Measurements from ENCODE around the gene FTL. TPM values are rescaled to one million over a fixed set of nuclear protein-coding genes. Genes with fewer than 3 reads are reported as not detected.
A peak's percentile ranks its signal among the peaks of the same experiment; 100 is the strongest.

Gene FTL
- total and polyA plus RNA-seq, 2 donors from 2014 or later: 1,841 to 17,016 TPM

DNA sequence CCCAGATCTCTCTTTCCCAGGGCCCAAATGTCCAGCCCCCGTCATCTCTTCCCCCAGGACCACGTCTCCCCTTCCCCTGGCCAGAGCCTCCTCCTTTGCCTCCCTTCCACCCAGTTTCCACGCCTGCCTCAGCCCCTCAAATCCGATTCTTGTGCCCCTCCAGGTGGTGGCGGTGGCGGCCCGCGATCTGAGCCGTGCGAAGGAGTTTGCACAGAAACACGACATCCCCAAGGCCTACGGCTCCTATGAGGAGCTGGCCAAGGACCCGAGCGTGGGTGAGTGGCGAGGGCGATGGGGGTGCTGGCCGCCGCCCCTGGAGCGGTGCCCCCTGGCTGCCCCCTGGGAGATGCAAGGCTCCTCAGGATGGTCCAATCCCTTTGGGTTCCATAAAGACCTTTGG, 30.3 kb upstream of the FTL start:
- no peak for FAIRE-seq

DNA sequence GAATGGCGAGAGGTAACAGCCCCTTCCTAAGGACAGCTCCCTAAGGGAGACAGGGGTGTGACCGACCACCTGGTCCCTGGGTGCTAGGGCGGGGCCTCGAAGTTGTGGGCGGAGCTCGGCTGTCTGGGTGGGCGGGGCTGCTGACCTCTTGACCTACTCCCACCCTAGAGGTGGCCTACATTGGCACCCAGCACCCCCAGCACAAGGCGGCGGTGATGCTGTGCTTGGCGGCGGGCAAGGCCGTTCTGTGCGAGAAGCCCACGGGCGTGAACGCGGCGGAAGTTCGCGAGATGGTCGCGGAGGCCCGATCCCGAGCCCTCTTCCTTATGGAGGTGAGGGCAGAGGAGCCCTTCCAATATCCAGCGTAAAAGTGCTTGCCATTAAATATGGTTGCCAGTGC, 29.2 kb upstream of the FTL start:
- no peaks in the 10 kb centered on the region for H3K36me3 ChIP-seq (ENCODE audit: control insufficient read depth in 2 of 3, insufficient read depth in 3 of 3, low read length in 3 of 3)
- DNase-seq: peak in 2 of 5 donors; percentile 57 to 75
- H3K4me3 ChIP-seq (ENCODE audit: low read length in 3 of 3): no peak overlapping the region
- no peak overlapping the region for H3K9ac ChIP-seq (ENCODE audit: low read length in 3 of 3)
- no peaks in the 10 kb centered on the region for H3K27me3 ChIP-seq (ENCODE audit: control insufficient read depth, insufficient read depth, low read length)
- no peak for FAIRE-seq
- peaks cover 0 to 5% (median 0%) of the 10 kb centered on the region in 3 donors for H3K4me1 ChIP-seq (ENCODE audit: control insufficient read depth in 2 of 3, insufficient read depth in 2 of 3, low read depth in 1 of 3, low read length in 3 of 3)
- intact Hi-C loops (cut with DNase I): no loop called here
- H3K9me3 ChIP-seq (ENCODE audit: control insufficient read depth in 2 of 3, insufficient read depth in 1 of 3, low read length in 3 of 3): peaks cover 0 to under 1% (median 0%) of the 10 kb centered on the region in 3 donors
- H3K27ac ChIP-seq (ENCODE audit: low read depth in 2 of 2, low read length in 2 of 2): no peak overlapping the region
- TF ChIP-seq, protein P1, sequence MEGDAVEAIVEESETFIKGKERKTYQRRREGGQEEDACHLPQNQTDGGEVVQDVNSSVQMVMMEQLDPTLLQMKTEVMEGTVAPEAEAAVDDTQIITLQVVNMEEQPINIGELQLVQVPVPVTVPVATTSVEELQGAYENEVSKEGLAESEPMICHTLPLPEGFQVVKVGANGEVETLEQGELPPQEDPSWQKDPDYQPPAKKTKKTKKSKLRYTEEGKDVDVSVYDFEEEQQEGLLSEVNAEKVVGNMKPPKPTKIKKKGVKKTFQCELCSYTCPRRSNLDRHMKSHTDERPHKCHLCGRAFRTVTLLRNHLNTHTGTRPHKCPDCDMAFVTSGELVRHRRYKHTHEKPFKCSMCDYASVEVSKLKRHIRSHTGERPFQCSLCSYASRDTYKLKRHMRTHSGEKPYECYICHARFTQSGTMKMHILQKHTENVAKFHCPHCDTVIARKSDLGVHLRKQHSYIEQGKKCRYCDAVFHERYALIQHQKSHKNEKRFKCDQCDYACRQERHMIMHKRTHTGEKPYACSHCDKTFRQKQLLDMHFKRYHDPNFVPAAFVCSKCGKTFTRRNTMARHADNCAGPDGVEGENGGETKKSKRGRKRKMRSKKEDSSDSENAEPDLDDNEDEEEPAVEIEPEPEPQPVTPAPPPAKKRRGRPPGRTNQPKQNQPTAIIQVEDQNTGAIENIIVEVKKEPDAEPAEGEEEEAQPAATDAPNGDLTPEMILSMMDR (IDR thresholded peaks at IDR 0.05; ENCODE audit: borderline replicate concordance, extremely low read depth, insufficient read depth): no peak

More for the DNA sequence above, 30.3 kb upstream of the FTL start:
- Histone ChIP-seq H3K4me3 (ENCODE audit: low read length in 3 of 3) (no peak overlapping the region), H3K27ac (ENCODE audit: low read depth in 2 of 2, low read length in 2 of 2) (no peak overlapping the region), H3K9ac (ENCODE audit: low read length in 3 of 3) (no peak overlapping the region), H3K36me3 (ENCODE audit: control insufficient read depth in 2 of 3, insufficient read depth in 3 of 3, low read length in 3 of 3) (no peaks in the 10 kb centered on the region), H3K4me1 (ENCODE audit: control insufficient read depth in 2 of 3, insufficient read depth in 2 of 3, low read depth in 1 of 3, low read length in 3 of 3) (peaks cover 0 to 5% (median 0%) of the 10 kb centered on the region in 3 donors), H3K9me3 (ENCODE audit: control insufficient read depth in 2 of 3, insufficient read depth in 1 of 3, low read length in 3 of 3) (no peaks in the 10 kb centered on the region), H3K27me3 (ENCODE audit: control insufficient read depth, insufficient read depth, low read length) (no peaks in the 10 kb centered on the region)
- peak in 1 of 5 donors; percentile 50 for DNase-seq
- intact Hi-C loops (cut with DNase I): no loop called here
- TF ChIP-seq, protein P1 (IDR thresholded peaks at IDR 0.05; ENCODE audit: borderline replicate concordance, extremely low read depth, insufficient read depth): no peak

DNA sequence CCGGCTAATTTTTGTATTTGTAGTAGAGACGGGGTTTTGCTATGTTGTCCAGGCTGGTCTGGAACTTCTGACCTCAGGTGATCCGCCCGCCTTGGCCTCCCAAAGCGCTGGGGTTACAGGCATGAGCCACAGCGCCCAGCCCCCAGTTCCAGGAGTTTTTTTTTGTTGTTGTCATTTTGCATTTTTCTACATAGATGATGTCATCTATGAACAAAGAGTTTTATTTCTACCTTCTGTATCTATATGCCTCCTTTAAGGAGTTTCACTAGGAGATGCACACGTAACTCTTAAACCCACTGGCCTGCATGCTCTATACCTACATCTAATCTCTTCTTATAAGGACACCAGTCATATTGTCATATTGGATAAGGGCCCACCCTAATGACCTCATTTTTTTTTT, 26.9 kb upstream of the FTL start:
- FAIRE-seq (no peak), DNase-seq (peak in 1 of 5 donors; percentile 35)
- Histone ChIP-seq H3K4me3 (ENCODE audit: low read length in 3 of 3) (no peak overlapping the region), H3K4me1 (ENCODE audit: control insufficient read depth in 2 of 3, insufficient read depth in 2 of 3, low read depth in 1 of 3, low read length in 3 of 3) (peaks cover 0 to 5% (median 0%) of the 10 kb centered on the region in 3 donors), H3K36me3 (ENCODE audit: control insufficient read depth in 2 of 3, insufficient read depth in 3 of 3, low read length in 3 of 3) (peaks cover 0 to 2% (median 0%) of the 10 kb centered on the region in 3 donors), H3K27me3 (ENCODE audit: control insufficient read depth, insufficient read depth, low read length) (no peaks in the 10 kb centered on the region), H3K27ac (ENCODE audit: low read depth in 2 of 2, low read length in 2 of 2) (no peak overlapping the region), H3K9ac (ENCODE audit: low read length in 3 of 3) (no peak overlapping the region), H3K9me3 (ENCODE audit: control insufficient read depth in 2 of 3, insufficient read depth in 1 of 3, low read length in 3 of 3) (peaks cover 0 to 4% (median 0%) of the 10 kb centered on the region in 3 donors)
- TF ChIP-seq, protein P1 (IDR thresholded peaks at IDR 0.05; ENCODE audit: borderline replicate concordance, extremely low read depth, insufficient read depth): no peak
- intact Hi-C loops (cut with DNase I): no loop called here

- intact Hi-C loops (cut with DNase I): no loop called here
- peaks cover 0 to 4% (median 0%) of the 10 kb centered on the region in 3 donors for H3K9me3 ChIP-seq (ENCODE audit: control insufficient read depth in 2 of 3, insufficient read depth in 1 of 3, low read length in 3 of 3)
- DNase-seq (peak in 1 of 5 donors; percentile 27), FAIRE-seq (no peak)
- no peak overlapping the region for H3K27ac ChIP-seq (ENCODE audit: low read depth in 2 of 2, low read length in 2 of 2)
- no peak overlapping the region for H3K4me3 ChIP-seq (ENCODE audit: low read length in 3 of 3)
- no peaks in the 10 kb centered on the region for H3K27me3 ChIP-seq (ENCODE audit: control insufficient read depth, insufficient read depth, low read length)
- TF ChIP-seq, protein P1 (IDR thresholded peaks at IDR 0.05; ENCODE audit: borderline replicate concordance, extremely low read depth, insufficient read depth): no peak
- H3K36me3 ChIP-seq (ENCODE audit: control insufficient read depth in 2 of 3, insufficient read depth in 3 of 3, low read length in 3 of 3): peaks cover 0 to 2% (median 0%) of the 10 kb centered on the region in 3 donors
- H3K9ac ChIP-seq (ENCODE audit: low read length in 3 of 3): no peak overlapping the region
- no peaks in the 10 kb centered on the region for H3K4me1 ChIP-seq (ENCODE audit: control insufficient read depth in 2 of 3, insufficient read depth in 2 of 3, low read depth in 1 of 3, low read length in 3 of 3)
Measured at GRCh38 chr19:48940902-48941301, 24.2 kb upstream of the FTL start.
